ENCODE results near the gene TBL1X. TPM values are rescaled to one million over a fixed set of nuclear protein-coding genes. Genes with fewer than 3 reads are reported as not detected.

Gene TBL1X
- total RNA-seq, 2 experiments from 2014 or later: 20.7 to 21.6 TPM

DNA sequence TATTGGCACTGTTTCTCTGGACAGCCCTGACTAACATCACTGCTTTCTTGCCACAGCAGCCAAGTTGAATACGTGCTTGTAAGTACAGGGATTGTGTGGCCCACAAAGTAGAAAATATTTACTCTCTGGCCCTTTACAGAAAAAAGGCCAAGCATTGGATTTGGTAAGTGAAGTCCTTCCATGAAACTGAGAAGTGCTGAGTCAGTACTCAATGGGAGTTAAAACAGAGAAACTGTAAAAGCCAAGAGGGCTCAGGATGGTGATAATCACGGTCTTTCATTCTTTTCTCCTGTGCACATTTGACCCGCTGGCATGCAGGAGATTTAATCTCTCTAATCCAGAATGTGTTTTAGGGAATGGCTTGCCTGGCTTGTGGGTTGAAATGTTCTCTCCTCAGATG is 46.1 kb downstream of the TBL1X start:
- Mint-ChIP-seq H3K9me3 (peaks cover 7% of the 10 kb centered on the region), H3K27ac (no peak overlapping the region), H3K4me3 (no peak overlapping the region), H3K27me3 (ENCODE audit: low read depth) (no peaks in the 10 kb centered on the region), H3K4me1 (ENCODE audit: low read depth) (peaks cover 25% of the 10 kb centered on the region), H3K36me3 (ENCODE audit: low read depth) (peaks cover 33% of the 10 kb centered on the region)
- intact Hi-C loops (cut with micrococcal nuclease): no loop called here
- CTCF ChIA-PET: no interaction called here
- DNase-seq: no peak

DNA sequence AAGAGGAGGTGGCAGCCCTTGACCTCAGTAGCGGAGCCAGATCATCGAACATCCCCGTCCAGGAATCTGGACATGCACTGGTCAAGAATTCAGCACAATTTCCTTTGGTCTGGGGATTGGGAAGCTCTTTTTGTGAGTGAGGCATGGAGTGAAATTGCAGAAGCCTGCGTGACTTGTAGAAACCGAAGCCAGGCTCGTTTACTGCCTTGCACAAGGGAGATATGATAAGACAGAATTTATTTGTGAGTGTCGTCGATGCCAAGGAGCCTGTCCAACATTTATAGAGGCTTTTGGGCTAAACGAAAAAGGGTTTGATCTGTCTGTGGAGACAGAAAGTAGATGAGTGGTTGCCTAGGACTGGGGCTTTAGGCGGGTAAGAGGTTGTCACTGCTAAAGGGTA is 50.6 kb downstream of the TBL1X start:
- DNase-seq: no peak
- no peak overlapping the region for H3K4me3 Mint-ChIP-seq
- H3K9me3 Mint-ChIP-seq: peaks cover 5% of the 10 kb centered on the region
- CTCF ChIA-PET: no interaction called here
- peaks cover 38% of the 10 kb centered on the region for H3K4me1 Mint-ChIP-seq (ENCODE audit: low read depth)
- intact Hi-C loops (cut with micrococcal nuclease): no loop called here
- H3K36me3 Mint-ChIP-seq (ENCODE audit: low read depth): peaks cover 18% of the 10 kb centered on the region
- no peaks in the 10 kb centered on the region for H3K27me3 Mint-ChIP-seq (ENCODE audit: low read depth)
- no peak overlapping the region for H3K27ac Mint-ChIP-seq

DNA sequence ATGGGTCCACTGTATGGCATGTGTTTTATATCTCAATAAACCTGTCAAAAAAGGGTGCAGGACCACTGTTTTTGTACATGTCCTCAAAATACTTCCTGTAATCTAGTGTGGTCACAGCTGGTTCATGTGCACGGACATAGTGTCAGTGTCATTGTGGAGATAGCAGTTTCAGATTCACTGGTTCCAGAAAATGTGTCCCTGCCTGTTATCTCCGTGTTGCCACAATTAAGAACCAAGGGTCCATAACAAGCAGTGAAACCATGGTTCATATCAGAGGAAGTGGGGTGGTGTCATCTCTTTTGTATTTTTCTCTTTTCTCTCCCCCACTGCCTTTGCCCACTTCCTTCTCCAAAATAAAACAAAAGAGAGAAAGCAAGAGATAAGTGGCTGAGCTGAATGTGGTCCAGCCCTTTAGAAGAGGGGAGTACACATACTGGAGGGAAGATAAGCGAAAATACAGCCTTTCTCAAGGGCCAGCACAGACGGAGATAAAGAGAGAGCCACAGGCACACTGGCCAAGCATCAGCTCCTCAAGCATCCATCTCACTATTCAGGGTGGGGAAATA is 51.2 kb downstream of the TBL1X start:
- Mint-ChIP-seq H3K9me3 (peaks cover 5% of the 10 kb centered on the region), H3K27ac (no peak overlapping the region), H3K36me3 (ENCODE audit: low read depth) (peaks cover 14% of the 10 kb centered on the region), H3K4me1 (ENCODE audit: low read depth) (peaks cover 39% of the 10 kb centered on the region), H3K4me3 (no peak overlapping the region), H3K27me3 (ENCODE audit: low read depth) (no peaks in the 10 kb centered on the region)
- CTCF ChIA-PET: no interaction called here
- no peak for DNase-seq
- intact Hi-C loops (cut with micrococcal nuclease): no loop called here

DNA sequence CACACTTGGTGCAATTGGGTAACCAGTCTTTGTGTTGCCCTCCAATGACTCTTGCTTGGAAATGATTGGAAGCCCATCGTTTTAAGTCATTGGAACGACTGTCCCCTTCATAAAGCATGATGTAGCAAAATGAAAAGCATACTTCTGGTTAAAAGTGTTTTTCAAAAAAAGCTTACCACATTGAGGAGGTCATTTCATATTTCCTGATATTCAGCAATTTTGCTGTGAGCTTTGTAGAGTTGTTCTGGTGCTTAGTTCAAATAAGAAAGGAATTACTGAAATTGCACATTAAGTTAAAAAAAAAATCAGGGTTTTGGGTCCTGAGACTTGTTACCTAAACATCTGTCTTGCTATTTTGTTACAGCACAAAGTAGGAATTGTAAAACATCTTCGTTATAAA is 51.8 kb downstream of the TBL1X start:
- H3K4me1 Mint-ChIP-seq (ENCODE audit: low read depth): peaks cover 39% of the 10 kb centered on the region
- intact Hi-C loops (cut with micrococcal nuclease): no loop called here
- peaks cover 11% of the 10 kb centered on the region for H3K36me3 Mint-ChIP-seq (ENCODE audit: low read depth)
- no peak overlapping the region for H3K4me3 Mint-ChIP-seq
- H3K9me3 Mint-ChIP-seq: peaks cover 5% of the 10 kb centered on the region
- no peak overlapping the region for H3K27ac Mint-ChIP-seq
- H3K27me3 Mint-ChIP-seq (ENCODE audit: low read depth): no peaks in the 10 kb centered on the region
- no peak for DNase-seq
- CTCF ChIA-PET: no interaction called here

DNA sequence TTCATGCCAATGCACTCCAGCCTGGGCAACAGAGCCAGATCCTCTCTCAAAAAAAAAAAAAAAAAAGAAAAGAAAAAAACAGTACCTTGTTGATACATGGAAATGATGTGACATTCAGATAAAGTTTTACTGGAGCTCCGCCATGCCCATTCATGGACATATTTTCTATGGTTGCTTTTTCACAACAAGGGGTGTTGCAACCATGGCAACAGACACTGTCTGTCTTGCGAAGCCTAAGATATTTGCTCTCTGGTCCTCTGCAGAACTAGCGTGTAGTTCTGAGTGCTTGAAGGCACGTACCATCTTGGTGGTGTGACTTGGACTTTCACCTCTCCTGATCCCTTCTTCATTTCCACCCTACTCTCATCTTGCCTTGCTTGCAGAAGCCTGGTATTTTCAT is 53.2 kb downstream of the TBL1X start:
- no peak overlapping the region for H3K27ac Mint-ChIP-seq
- CTCF ChIA-PET: no interaction called here
- no peak for DNase-seq
- no peak overlapping the region for H3K4me3 Mint-ChIP-seq
- intact Hi-C loops (cut with micrococcal nuclease): no loop called here
- peaks cover 5% of the 10 kb centered on the region for H3K9me3 Mint-ChIP-seq
- H3K27me3 Mint-ChIP-seq (ENCODE audit: low read depth): no peaks in the 10 kb centered on the region
- peaks cover 6% of the 10 kb centered on the region for H3K36me3 Mint-ChIP-seq (ENCODE audit: low read depth)
- peaks cover 45% of the 10 kb centered on the region for H3K4me1 Mint-ChIP-seq (ENCODE audit: low read depth)

DNA sequence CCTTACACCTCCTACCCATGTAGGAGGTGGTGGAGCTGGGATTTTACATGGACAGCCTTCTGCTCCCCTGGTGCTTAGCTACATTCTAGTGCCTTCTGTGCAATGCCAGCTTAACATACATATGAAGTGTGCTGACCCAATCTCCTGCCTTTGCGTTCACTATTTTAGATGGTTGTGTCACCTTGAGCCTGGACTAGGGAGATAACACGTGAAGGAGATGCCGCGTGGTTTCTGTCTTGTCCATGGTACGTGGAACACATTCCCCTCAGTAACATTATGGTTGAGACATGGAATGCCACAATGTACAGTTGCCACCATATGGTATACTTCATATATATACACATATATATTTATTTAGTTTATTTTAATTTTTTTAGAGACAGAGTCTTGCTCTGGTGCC is 54.0 kb downstream of the TBL1X start:
- Mint-ChIP-seq H3K36me3 (ENCODE audit: low read depth) (peaks cover 2% of the 10 kb centered on the region), H3K9me3 (no peaks in the 10 kb centered on the region), H3K4me3 (no peak overlapping the region), H3K4me1 (ENCODE audit: low read depth) (peaks cover 43% of the 10 kb centered on the region), H3K27ac (no peak overlapping the region), H3K27me3 (ENCODE audit: low read depth) (no peaks in the 10 kb centered on the region)
- intact Hi-C loops (cut with micrococcal nuclease): no loop called here
- CTCF ChIA-PET: no interaction called here
- DNase-seq: no peak

DNA sequence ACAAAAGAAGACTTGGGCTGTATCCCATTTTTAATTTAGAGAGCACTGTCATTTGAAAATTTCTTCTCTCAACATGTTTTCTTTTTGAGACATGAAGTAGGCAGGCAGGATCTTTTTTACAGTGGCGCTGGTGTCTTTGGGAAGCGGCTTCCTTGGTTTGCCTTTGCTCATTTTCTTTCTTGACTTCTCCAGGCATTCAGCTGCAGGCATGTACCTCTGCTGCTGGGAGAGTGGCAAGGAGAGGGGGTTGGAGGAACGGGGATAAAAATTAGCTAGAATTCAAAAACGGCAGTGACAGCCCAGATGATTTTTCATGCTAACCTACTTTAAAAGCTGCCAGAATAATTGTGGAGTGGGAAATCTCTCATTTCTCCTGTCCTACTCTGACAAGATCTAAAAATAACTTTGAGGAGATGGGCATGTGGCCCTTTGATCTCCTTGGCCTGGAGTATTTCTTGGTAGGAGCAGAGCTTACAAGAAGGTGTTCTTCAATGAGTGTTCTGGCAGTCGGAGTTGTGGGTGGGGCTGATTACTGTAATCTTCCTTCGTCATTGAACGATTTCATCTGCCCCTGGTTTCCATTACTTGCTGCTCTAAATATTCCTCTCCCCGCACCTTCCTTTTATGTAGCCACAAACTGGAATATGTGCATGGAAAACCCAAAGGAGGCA is 54.8 kb downstream of the TBL1X start:
- intact Hi-C loops (cut with micrococcal nuclease): no loop called here
- CTCF ChIA-PET: no interaction called here
- Mint-ChIP-seq H3K27ac (no peak overlapping the region), H3K4me3 (no peak overlapping the region), H3K4me1 (ENCODE audit: low read depth) (peaks cover 43% of the 10 kb centered on the region), H3K36me3 (ENCODE audit: low read depth) (peaks cover 2% of the 10 kb centered on the region), H3K9me3 (no peaks in the 10 kb centered on the region), H3K27me3 (ENCODE audit: low read depth) (no peaks in the 10 kb centered on the region)
- no peak for DNase-seq

DNA sequence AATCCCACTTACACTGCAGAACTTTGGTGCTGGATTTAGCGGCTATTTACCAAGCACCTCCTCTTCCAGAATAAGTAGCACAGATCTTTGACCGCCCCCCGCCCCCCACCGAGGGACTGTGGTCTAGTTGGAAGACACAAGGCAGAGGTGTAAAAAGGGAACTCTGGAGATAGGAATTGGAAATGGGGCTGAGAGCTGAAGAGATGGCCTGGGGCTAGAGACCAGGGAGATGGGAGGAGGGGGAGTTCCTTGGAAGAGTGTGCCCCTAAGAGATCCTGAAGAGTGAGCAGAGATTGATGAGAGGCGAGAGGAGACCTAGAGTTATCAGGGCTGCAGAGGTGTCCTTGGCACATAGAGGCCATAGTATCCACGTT is 55.3 kb downstream of the TBL1X start:
- H3K4me1 Mint-ChIP-seq (ENCODE audit: low read depth): peaks cover 43% of the 10 kb centered on the region
- intact Hi-C loops (cut with micrococcal nuclease): no loop called here
- DNase-seq: no peak
- no peaks in the 10 kb centered on the region for H3K27me3 Mint-ChIP-seq (ENCODE audit: low read depth)
- CTCF ChIA-PET: no interaction called here
- H3K36me3 Mint-ChIP-seq (ENCODE audit: low read depth): peaks cover 1% of the 10 kb centered on the region
- no peaks in the 10 kb centered on the region for H3K9me3 Mint-ChIP-seq
- H3K27ac Mint-ChIP-seq: no peak overlapping the region
- no peak overlapping the region for H3K4me3 Mint-ChIP-seq

DNA sequence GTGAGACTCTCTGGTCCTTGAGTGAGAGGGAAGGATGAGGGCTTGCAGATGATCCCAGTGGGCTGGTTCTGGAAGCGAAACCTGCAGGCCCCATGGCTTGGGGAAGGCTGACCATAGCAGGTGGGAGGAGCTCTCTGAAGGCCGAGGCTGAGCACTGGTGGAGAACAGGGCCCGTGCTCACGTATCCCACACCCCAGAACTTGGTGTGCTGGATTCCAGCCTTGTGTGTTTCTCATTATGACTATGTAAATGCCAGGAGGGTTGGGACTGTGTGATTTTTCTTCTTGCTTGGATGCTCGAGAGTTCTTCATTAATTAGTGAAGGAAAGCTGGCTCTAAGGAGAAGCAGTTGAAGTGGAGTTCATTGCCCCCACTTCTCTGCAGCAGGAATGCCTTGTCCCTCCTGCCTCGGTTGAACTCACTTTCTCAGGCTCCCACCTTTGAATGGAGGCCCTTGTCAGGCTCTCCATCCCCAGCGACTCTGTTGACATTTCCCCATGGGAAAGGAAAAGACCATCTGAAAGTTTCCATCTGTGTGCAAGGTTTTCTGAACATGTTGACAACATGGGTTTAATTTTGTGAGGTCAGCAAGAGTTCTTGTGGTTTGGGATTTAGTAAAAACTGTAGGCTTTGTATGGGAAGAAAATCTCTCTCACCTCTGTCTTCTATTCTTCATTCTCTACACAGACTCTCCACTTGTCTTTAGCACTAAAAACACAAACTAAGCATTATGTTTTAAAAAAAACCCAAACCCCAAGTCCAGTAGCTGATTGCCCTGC is 57.7 kb downstream of the TBL1X start:
- intact Hi-C loops (cut with micrococcal nuclease): no loop called here
- Mint-ChIP-seq H3K27ac (no peak overlapping the region), H3K9me3 (no peaks in the 10 kb centered on the region), H3K36me3 (ENCODE audit: low read depth) (no peaks in the 10 kb centered on the region), H3K4me1 (ENCODE audit: low read depth) (peaks cover 41% of the 10 kb centered on the region), H3K4me3 (no peak overlapping the region), H3K27me3 (ENCODE audit: low read depth) (no peaks in the 10 kb centered on the region)
- no peak for DNase-seq
- CTCF ChIA-PET: interaction anchor here (1.0 kb wide), 1 partner anchor 210 kb away, joined by 3 read pairs; no protein-coding TSS in a partner anchor

DNA sequence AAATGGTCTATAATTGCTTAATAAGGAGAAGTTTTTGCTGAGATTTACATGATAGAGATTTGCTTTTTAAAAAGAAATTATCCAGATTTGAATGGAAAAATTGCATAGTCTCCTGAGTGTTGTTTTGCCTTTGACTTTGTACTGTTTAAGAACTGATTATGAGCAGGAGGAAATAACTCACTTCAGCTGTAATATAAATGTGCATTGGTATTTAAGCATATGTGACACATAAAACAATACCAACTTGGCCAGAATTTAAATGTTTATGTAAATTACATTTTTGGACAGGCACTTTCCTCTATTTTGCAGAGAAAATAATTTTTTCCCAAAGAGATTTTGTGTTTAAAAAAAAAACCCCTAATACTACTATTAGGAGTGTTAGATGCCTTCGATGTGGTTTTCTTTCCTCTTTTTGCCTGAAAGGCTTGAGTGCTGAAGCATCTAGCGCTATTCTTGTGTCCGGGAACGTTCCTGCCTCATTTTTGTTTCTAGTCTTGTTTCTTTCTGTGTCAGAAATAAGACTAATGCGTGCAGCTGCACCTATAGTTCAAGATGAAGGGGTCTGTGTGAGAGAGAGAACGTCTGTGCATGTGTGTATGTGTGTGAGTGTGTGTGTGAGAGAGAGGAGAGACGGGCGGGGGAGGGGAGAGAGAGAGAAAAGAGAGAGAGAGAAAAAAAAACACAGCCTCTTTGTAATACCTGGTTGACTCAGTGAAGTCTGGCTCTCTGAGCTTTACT is 60.8 kb downstream of the TBL1X start:
- CTCF ChIA-PET: interaction anchor here (0.6 to 1.1 kb wide), 2 partner anchors 153 to 213 kb away, joined by 3 to 6 read pairs; no protein-coding TSS in a partner anchor
- Mint-ChIP-seq H3K36me3 (ENCODE audit: low read depth) (no peaks in the 10 kb centered on the region), H3K27ac (peak overlapping the region; percentile 25), H3K27me3 (ENCODE audit: low read depth) (no peaks in the 10 kb centered on the region), H3K4me1 (ENCODE audit: low read depth) (peaks cover 52% of the 10 kb centered on the region), H3K9me3 (no peaks in the 10 kb centered on the region), H3K4me3 (peak overlapping the region; percentile 14)
- peak; percentile 50 for DNase-seq
- intact Hi-C loops (cut with micrococcal nuclease): no loop called here

DNA sequence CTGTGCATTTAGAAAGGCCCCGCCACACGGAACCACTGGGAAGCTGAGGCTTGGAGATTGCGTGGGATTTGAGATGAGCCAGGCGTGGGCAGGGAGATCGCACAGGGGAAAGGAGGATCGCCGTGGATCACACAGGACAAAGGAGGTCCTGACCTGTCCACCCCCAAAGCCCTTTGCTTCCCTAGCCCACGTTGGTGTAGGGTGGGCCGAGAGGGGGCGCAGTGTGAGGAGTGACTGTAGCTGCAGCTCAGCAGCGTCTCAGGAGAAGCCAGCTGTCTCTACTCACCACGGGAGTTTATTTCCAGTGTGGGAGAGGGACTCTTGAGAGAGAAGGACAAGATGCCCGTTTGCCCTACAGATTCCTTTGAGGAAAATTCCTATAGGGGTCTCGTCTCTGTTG is 62.1 kb downstream of the TBL1X start:
- H3K27ac Mint-ChIP-seq: no peak overlapping the region
- no peaks in the 10 kb centered on the region for H3K36me3 Mint-ChIP-seq (ENCODE audit: low read depth)
- DNase-seq: no peak
- H3K4me1 Mint-ChIP-seq (ENCODE audit: low read depth): peaks cover 57% of the 10 kb centered on the region
- H3K9me3 Mint-ChIP-seq: no peaks in the 10 kb centered on the region
- no peaks in the 10 kb centered on the region for H3K27me3 Mint-ChIP-seq (ENCODE audit: low read depth)
- no peak overlapping the region for H3K4me3 Mint-ChIP-seq
- CTCF ChIA-PET: no interaction called here
- intact Hi-C loops (cut with micrococcal nuclease): no loop called here

DNA sequence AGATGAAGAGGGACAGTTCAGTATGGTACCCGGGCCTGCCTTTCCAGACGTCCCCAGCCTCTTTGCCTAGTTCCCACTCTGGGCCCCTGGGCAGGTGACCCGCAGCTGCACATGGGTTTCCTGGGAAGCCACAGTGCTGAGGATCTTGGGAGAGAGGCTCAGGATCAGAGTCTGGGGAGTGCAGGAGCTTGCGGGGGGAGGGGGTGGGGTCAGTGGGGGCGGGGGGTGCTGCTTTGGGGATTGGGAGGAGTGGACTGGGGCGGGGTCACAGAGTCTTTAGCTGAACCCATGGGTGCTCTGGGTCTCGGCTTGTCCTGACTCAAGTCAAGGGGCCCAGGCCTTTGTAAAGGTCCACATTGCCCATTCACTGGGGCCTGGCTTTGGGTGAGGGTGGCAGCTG is 63.6 kb downstream of the TBL1X start:
- Mint-ChIP-seq H3K4me1 (ENCODE audit: low read depth) (peaks cover 54% of the 10 kb centered on the region), H3K27ac (no peak overlapping the region), H3K9me3 (no peaks in the 10 kb centered on the region)

More for the DNA sequence above, 63.6 kb downstream of the TBL1X start:
- Mint-ChIP-seq H3K27me3 (ENCODE audit: low read depth) (no peaks in the 10 kb centered on the region), H3K4me3 (no peak overlapping the region), H3K36me3 (ENCODE audit: low read depth) (no peaks in the 10 kb centered on the region)
- intact Hi-C loops (cut with micrococcal nuclease): no loop called here
- no peak for DNase-seq
- CTCF ChIA-PET: no interaction called here

Measured in activated naive CD4-positive, alpha-beta T cell treated with anti-CD3 and anti-CD28 coated beads for 36 hours (primary cell).